ENCODE data around the gene SELENOO. TPM values are rescaled to one million over a fixed set of nuclear protein-coding genes. Genes with fewer than 3 reads are reported as not detected.

The SELENOO gene
- total RNA-seq, 2 experiments from 2014 or later = 26.0 to 26.1 TPM

DNA sequence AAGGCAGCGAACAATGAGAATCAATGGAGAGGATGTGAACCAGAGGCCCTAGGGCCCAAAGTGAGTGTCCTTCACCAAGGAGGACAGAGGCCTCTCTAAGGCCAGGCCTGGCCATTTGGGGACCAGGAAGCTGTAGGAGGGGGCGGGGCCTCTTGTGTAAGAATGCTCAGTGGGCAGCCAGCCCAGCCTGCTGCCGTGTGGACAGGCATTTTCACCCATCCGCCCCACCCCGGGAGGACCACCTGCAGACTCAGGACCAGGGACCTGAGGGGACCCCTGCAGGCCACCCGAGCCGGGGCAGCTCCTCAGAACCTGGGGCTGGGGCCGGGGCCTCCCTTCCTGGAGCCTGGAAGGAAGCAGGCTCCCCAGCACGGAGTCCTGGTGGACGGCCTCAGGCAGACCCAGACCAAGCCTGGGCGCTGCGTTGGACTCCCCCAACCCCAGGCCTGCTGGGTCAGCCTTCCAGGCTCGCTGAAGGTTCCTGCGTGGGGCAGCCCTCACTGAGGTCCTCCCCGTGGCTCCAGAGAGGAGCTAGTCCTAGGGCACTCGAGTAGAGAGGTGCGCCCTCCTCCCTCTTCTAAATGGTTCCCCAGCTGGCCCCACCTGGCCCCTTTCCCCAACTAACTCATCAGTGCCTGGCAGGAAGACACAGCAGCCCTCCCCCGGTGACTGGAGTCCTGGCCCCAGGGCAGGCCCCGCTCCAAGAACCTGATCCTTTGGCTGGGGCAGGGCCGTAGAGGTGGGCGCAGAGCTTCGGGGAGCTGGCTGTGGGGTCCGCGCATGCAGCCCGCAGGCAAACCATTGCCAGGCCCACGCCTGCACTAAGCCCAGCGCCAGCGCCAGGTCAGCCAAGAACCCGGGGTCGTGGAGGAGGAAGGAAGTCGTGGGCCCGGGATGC lies 16.6 kb upstream of the SELENOO start:
- no peak for ATAC-seq (ENCODE audit: poor library complexity)
- peak in 1 of 14 experiments; percentile 37 for DNase-seq
- ChIA-PET CTCF (interaction anchor here (0.8 kb wide), 1 partner anchor 18 kb away, joined by 3 read pairs; no protein-coding TSS in a partner anchor), POLR2A (interaction anchor here (0.5 kb wide), 1 partner anchor 414 kb away, joined by 3 read pairs; no protein-coding TSS in a partner anchor)
- intact Hi-C loops (cut with DNase I, micrococcal nuclease) = loop anchor here in 1 of 2 experiments (2.0 kb wide), 1 partner anchor 19 kb away; no protein-coding TSS in a partner anchor
- Mint-ChIP-seq H3K27me3 (peaks cover 12% of the 10 kb centered on the region), H3K4me3 (peak overlapping the region; percentile 85), H3K27ac (peak overlapping the region; percentile 64), H3K4me1 (ENCODE audit: low read depth) (peaks cover 16% of the 10 kb centered on the region), H3K9me3 (no peaks in the 10 kb centered on the region), H3K36me3 (ENCODE audit: low read depth) (peaks cover 4% of the 10 kb centered on the region)
- H3K27me3 ChIP-seq (ENCODE audit: control insufficient read depth in 1 of 2, insufficient read depth in 2 of 2, low read length in 2 of 2) = peaks cover 0 to 2% of the 10 kb centered on the region in 2 experiments
- H3K9me3 ChIP-seq (ENCODE audit: control insufficient read depth in 1 of 2, insufficient read depth in 1 of 2, low read length in 2 of 2) = no peaks in the 10 kb centered on the region
- H3K4me3 ChIP-seq (ENCODE audit: low read length) = no peak overlapping the region
- TF ChIP-seq, protein P1, sequence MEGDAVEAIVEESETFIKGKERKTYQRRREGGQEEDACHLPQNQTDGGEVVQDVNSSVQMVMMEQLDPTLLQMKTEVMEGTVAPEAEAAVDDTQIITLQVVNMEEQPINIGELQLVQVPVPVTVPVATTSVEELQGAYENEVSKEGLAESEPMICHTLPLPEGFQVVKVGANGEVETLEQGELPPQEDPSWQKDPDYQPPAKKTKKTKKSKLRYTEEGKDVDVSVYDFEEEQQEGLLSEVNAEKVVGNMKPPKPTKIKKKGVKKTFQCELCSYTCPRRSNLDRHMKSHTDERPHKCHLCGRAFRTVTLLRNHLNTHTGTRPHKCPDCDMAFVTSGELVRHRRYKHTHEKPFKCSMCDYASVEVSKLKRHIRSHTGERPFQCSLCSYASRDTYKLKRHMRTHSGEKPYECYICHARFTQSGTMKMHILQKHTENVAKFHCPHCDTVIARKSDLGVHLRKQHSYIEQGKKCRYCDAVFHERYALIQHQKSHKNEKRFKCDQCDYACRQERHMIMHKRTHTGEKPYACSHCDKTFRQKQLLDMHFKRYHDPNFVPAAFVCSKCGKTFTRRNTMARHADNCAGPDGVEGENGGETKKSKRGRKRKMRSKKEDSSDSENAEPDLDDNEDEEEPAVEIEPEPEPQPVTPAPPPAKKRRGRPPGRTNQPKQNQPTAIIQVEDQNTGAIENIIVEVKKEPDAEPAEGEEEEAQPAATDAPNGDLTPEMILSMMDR (IDR thresholded peaks at IDR 0.05) = no peak
- H3K36me3 ChIP-seq (ENCODE audit: insufficient read depth, low read length) = peaks cover 4% of the 10 kb centered on the region
- peaks cover 40% of the 10 kb centered on the region for H3K4me1 ChIP-seq (ENCODE audit: insufficient read depth, low read length)
- no peak overlapping the region for H3K27ac ChIP-seq (ENCODE audit: low read depth in 1 of 2, low read length in 2 of 2)

DNA sequence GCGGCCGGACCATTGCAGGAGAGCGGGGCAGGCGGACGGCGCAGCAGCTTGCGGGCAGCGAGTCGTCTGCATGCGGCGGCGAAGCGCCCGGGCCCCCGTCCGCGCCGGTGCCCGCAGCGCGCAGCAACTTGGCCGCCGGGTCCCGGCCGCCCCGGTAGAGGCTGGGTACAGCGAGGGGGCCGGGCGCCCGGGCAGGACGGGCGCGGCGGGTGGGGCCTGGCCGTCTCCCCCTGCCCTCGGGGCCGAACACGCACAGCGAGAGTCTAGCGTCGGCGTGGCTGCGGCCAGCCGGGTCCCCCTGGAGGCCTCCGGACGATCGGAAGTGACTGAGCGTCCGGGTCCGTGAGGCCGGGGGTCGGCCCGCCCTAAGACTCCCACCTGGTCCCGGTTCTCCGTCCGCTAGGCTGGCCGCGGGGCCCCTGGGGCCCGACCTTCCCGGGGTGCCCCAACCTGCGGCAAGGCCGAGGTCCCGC lies 15.9 kb upstream of the SELENOO start:
- DNase-seq (no peak), ATAC-seq (ENCODE audit: poor library complexity) (no peak)
- H3K36me3 ChIP-seq (ENCODE audit: insufficient read depth, low read length) = peaks cover 4% of the 10 kb centered on the region
- H3K27me3 ChIP-seq (ENCODE audit: control insufficient read depth in 1 of 2, insufficient read depth in 2 of 2, low read length in 2 of 2) = peaks cover 0 to 2% of the 10 kb centered on the region in 2 experiments
- H3K4me3 Mint-ChIP-seq = peak overlapping the region; percentile 89
- peaks cover 4% of the 10 kb centered on the region for H3K36me3 Mint-ChIP-seq (ENCODE audit: low read depth)
- POLR2A ChIA-PET = no interaction called here
- H3K9me3 Mint-ChIP-seq = no peaks in the 10 kb centered on the region
- peak overlapping the region; percentile 47 for H3K27ac Mint-ChIP-seq
- no peaks in the 10 kb centered on the region for H3K9me3 ChIP-seq (ENCODE audit: control insufficient read depth in 1 of 2, insufficient read depth in 1 of 2, low read length in 2 of 2)
- peaks cover 47% of the 10 kb centered on the region for H3K4me1 ChIP-seq (ENCODE audit: insufficient read depth, low read length)
- H3K27me3 Mint-ChIP-seq = peaks cover 7% of the 10 kb centered on the region
- no peak overlapping the region for H3K27ac ChIP-seq (ENCODE audit: low read depth in 1 of 2, low read length in 2 of 2)
- H3K4me1 Mint-ChIP-seq (ENCODE audit: low read depth) = peaks cover 23% of the 10 kb centered on the region
- H3K4me3 ChIP-seq (ENCODE audit: low read length) = peak overlapping the region; percentile 60
- CTCF ChIA-PET = interaction anchor here (0.8 kb wide), 1 partner anchor 17 kb away, joined by 3 read pairs; no protein-coding TSS in a partner anchor
- intact Hi-C loops (cut with DNase I, micrococcal nuclease) = loop anchor here in 1 of 2 experiments (2.0 to 5.0 kb wide), 3 partner anchors 18 to 268 kb away; partner anchors contain the start of genes ALG12 and CRELD2
- TF ChIP-seq, protein P1 (IDR thresholded peaks at IDR 0.05) = no peak

- H3K4me1 Mint-ChIP-seq (ENCODE audit: low read depth) = peaks cover 25% of the 10 kb centered on the region
- CTCF ChIA-PET = no interaction called here
- H3K36me3 ChIP-seq (ENCODE audit: insufficient read depth, low read length) = peaks cover 4% of the 10 kb centered on the region
- H3K4me3 Mint-ChIP-seq = peak within 1 kb of the TSS; percentile 95
- ATAC-seq (ENCODE audit: poor library complexity) = peak; percentile 67
- POLR2A ChIA-PET = no interaction called here
- DNase-seq = peak; percentile 77 to 96 (median 88)
- peaks cover 53% of the 10 kb centered on the region for H3K4me1 ChIP-seq (ENCODE audit: insufficient read depth, low read length)
- intact Hi-C loops (cut with DNase I, micrococcal nuclease) = loop anchor here in 1 of 2 experiments (2.0 to 5.0 kb wide), 3 partner anchors 17 to 268 kb away; partner anchors contain the start of genes ALG12 and CRELD2
- peaks cover 7% of the 10 kb centered on the region for H3K36me3 Mint-ChIP-seq (ENCODE audit: low read depth)
- TF ChIP-seq, protein P1 (IDR thresholded peaks at IDR 0.05) = no peak
- no peaks in the 10 kb centered on the region for H3K9me3 Mint-ChIP-seq
- H3K27me3 Mint-ChIP-seq = peaks cover 4% of the 10 kb centered on the region
- peak within 1 kb of the TSS; percentile 62 for H3K4me3 ChIP-seq (ENCODE audit: low read length)
- peak within 1 kb of the TSS; percentile 96 for H3K27ac Mint-ChIP-seq
- no peaks in the 10 kb centered on the region for H3K9me3 ChIP-seq (ENCODE audit: control insufficient read depth in 1 of 2, insufficient read depth in 1 of 2, low read length in 2 of 2)
- peaks cover 0 to 2% of the 10 kb centered on the region in 2 experiments for H3K27me3 ChIP-seq (ENCODE audit: control insufficient read depth in 1 of 2, insufficient read depth in 2 of 2, low read length in 2 of 2)
- peak within 1 kb of the TSS; percentile 56 to 60 for H3K27ac ChIP-seq (ENCODE audit: low read depth in 1 of 2, low read length in 2 of 2)
These were observed 15.3 kb upstream of the SELENOO start, which contains the start of gene TRABD for GRCh38 chr22:50185375-50186087. Gene TRABD, plus strand, starts transcription at chr22:50185913. Its CDS starts 7,148 bp downstream, at chr22:50193061.
